ENCODE data around the gene METTL21A.

METTL21A gene

GRCh38 chr2:207621501-207622039 is 3.6 kb downstream of the METTL21A start:
- peak in 1 of 2 experiments; percentile 13 for DNase-seq

- DNase-seq: no peak
Observed at GRCh38 chr2:207619764-207620203, 5.4 kb downstream of the METTL21A start.

GRCh38 chr2:207617011-207617671 is 8.1 kb downstream of the METTL21A start:
- no peak for DNase-seq

GRCh38 chr2:207616185-207616584 is 9.0 kb downstream of the METTL21A start:
- DNase-seq: no peak

GRCh38 chr2:207614824-207615223 is 10.4 kb downstream of the METTL21A start:
- no peak for DNase-seq

GRCh38 chr2:207612714-207613113 is 12.5 kb downstream of the METTL21A start:
- no peak for DNase-seq

GRCh38 chr2:207606829-207607228 is 18.4 kb downstream of the METTL21A start:
- DNase-seq: no peak

- DNase-seq: no peak
Observed at GRCh38 chr2:207606399-207606798, 18.8 kb downstream of the METTL21A start.

- no peak for DNase-seq
Observed at GRCh38 chr2:207603486-207603885, 21.7 kb downstream of the METTL21A start.

GRCh38 chr2:207601774-207602173 is 23.4 kb downstream of the METTL21A start:
- DNase-seq: peak in 1 of 2 experiments; percentile 4

GRCh38 chr2:207600231-207600630 is 25.0 kb downstream of the METTL21A start:
- no peak for DNase-seq

- DNase-seq: no peak
Observed at GRCh38 chr2:207599636-207600035, 25.6 kb downstream of the METTL21A start.

- DNase-seq: no peak
Observed at GRCh38 chr2:207594731-207595130, 30.5 kb downstream of the METTL21A start.

- DNase-seq: no peak
Observed at GRCh38 chr2:207594264-207594663, 30.9 kb downstream of the METTL21A start.

- no peak for DNase-seq
Observed at GRCh38 chr2:207593277-207593676, 31.9 kb downstream of the METTL21A start.

GRCh38 chr2:207589143-207589542 is 36.1 kb downstream of the METTL21A start:
- no peak for DNase-seq

GRCh38 chr2:207587305-207587704 is 37.9 kb downstream of the METTL21A start:
- no peak for DNase-seq

GRCh38 chr2:207584952-207585351 is 40.2 kb downstream of the METTL21A start:
- DNase-seq: no peak

- DNase-seq: no peak
Observed at GRCh38 chr2:207571370-207571769, 53.8 kb downstream of the METTL21A start.

GRCh38 chr2:207567671-207568070 is 57.5 kb downstream of the METTL21A start:
- DNase-seq: no peak

GRCh38 chr2:207565736-207566500 is 59.3 kb downstream of the METTL21A start:
- no peak for DNase-seq

Measured in NCI-H524 (cell line).